MCF 10A (cell line): Measurements from ENCODE around the gene TEX48. TPM values are rescaled to one million over a fixed set of nuclear protein-coding genes. Genes with fewer than 3 reads are reported as not detected.

ENCODE experiments used
- BruUV-seq: library from RNA; stranded (reverse); fragments of 400-500 nt; replicated peaks from 2 replicates; lab custom pipeline; 2021; lab: Mats Ljungman, UMichigan
- CTCF ChIA-PET: fragments of 300-600 bp; sonication (Branson Sonifier 250); formaldehyde crosslinking; extraction: SDS; loops from one replicate; lab custom pipeline; 2021; ENCODE audit warnings: antibody characterized with exemption, inconsistent platforms; lab: Yijun Ruan, JAX
- POLR2A ChIA-PET: fragments of 300-600, 350-650 bp; sonication (Branson Sonifier 250); formaldehyde crosslinking; extraction: SDS; loops from one replicate; lab custom pipeline; 2020; ENCODE audit warnings: antibody characterized with exemption, inconsistent platforms; lab: Yijun Ruan, JAX
- DNase-seq: peaks from one replicate; pipeline ENCODE4 v3.0.0-alpha.2; 2018; ENCODE audit not compliant: unreplicated experiment
- H3K27ac Mint-ChIP-seq: one replicate; pipeline ENCODE4 v1.8.0; 2022; ENCODE audit warnings: mild to moderate bottlenecking, low read depth, mixed read lengths; ENCODE audit not compliant: unreplicated experiment
- H3K27me3 Mint-ChIP-seq: one replicate; pipeline ENCODE4 v1.8.0; 2022; ENCODE audit warnings: mixed read lengths; ENCODE audit not compliant: insufficient read depth, unreplicated experiment
- H3K36me3 Mint-ChIP-seq: one replicate; pipeline ENCODE4 v1.8.0; 2022; ENCODE audit warnings: mild to moderate bottlenecking, moderate library complexity, mixed read lengths; ENCODE audit not compliant: insufficient read depth, unreplicated experiment
- H3K4me1 Mint-ChIP-seq: one replicate; pipeline ENCODE4 v1.8.0; 2022; ENCODE audit warnings: mixed read lengths; ENCODE audit not compliant: insufficient read depth, unreplicated experiment
- H3K4me3 Mint-ChIP-seq: one replicate; pipeline ENCODE4 v1.8.0; 2022; ENCODE audit warnings: mild to moderate bottlenecking, moderate library complexity, mixed read lengths; ENCODE audit not compliant: unreplicated experiment
- H3K9me3 Mint-ChIP-seq: one replicate; pipeline ENCODE4 v1.8.0; 2022; ENCODE audit warnings: mixed read lengths; ENCODE audit not compliant: unreplicated experiment
- intact Hi-C: fragments of 100-400 bp; cut with micrococcal nuclease; formaldehyde crosslinking; loops from 2 replicates; pipeline ENCODE4 v1.14.1; 2022
- total RNA-seq: library from RNA; stranded (reverse); gene quantifications from 2 replicates; pipeline ENCODE4 v1.2.3, GENCODE V29; 2022
- TF ChIP-seq, protein P1 (sequence below): fragments of 200-600 bp; IDR thresholded peaks from one replicate; pipeline ENCODE4 v1.8.0; 2022; ENCODE audit warnings: antibody characterized with exemption, mild to moderate bottlenecking; ENCODE audit not compliant: unreplicated experiment

Gene TEX48
- total RNA-seq, 1 experiment from 2014 or later = not detected

DNA sequence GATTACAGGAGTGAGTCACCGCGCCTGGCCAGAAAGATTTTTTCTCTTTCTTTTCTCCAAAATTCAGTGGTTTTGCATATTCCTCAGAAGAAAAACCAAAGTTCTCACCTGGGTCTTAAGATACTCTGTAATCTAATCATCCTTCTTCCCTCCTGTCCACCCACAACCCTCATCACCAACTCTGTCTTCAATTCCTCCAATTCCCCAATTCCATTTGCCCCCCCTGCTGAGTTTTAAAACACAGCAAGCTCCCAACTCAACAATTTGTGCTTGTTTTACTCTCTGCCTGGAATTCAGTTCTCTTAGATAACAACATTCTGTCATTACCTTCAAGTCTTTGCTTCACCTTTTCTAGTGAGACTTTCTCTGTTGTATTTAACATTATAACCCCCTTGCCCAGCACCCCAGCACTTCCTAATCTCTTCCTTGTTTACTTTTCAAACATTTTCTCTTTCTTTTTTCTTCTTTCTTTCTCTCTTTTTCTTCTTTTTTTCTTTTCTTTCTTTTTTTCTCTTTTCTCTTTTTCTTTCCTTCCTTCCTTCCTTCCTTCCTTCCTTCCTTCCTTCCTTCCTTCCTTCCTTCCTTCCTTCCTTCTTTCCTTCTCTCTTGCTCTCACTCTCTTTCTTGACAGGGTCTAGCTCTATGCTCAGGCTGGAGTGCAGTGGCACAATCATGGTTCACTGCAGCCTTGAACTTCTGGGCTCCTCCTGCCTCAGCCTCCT lies 7.8 kb downstream of the TEX48 start:
- peak overlapping the region; percentile 3 for H3K27ac Mint-ChIP-seq
- H3K27me3 Mint-ChIP-seq = no peaks in the 10 kb centered on the region
- no peak overlapping the region for H3K4me3 Mint-ChIP-seq
- TF ChIP-seq, protein P1, sequence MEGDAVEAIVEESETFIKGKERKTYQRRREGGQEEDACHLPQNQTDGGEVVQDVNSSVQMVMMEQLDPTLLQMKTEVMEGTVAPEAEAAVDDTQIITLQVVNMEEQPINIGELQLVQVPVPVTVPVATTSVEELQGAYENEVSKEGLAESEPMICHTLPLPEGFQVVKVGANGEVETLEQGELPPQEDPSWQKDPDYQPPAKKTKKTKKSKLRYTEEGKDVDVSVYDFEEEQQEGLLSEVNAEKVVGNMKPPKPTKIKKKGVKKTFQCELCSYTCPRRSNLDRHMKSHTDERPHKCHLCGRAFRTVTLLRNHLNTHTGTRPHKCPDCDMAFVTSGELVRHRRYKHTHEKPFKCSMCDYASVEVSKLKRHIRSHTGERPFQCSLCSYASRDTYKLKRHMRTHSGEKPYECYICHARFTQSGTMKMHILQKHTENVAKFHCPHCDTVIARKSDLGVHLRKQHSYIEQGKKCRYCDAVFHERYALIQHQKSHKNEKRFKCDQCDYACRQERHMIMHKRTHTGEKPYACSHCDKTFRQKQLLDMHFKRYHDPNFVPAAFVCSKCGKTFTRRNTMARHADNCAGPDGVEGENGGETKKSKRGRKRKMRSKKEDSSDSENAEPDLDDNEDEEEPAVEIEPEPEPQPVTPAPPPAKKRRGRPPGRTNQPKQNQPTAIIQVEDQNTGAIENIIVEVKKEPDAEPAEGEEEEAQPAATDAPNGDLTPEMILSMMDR = no peak
- POLR2A ChIA-PET = no interaction called here
- H3K36me3 Mint-ChIP-seq = no peaks in the 10 kb centered on the region
- CTCF ChIA-PET = interaction anchor here (0.7 to 8.7 kb wide), 6 partner anchors 13 to 296 kb away, joined by 3 to 59 read pairs (median 8); no protein-coding TSS in a partner anchor
- H3K4me1 Mint-ChIP-seq = peaks cover 45% of the 10 kb centered on the region
- intact Hi-C loops = loop anchor here (10.0 kb wide), 1 partner anchor 551 kb away; no protein-coding TSS in a partner anchor
- BruUV-seq = no TSS peak
- H3K9me3 Mint-ChIP-seq = peaks cover 13% of the 10 kb centered on the region
- DNase-seq = no peak

DNA sequence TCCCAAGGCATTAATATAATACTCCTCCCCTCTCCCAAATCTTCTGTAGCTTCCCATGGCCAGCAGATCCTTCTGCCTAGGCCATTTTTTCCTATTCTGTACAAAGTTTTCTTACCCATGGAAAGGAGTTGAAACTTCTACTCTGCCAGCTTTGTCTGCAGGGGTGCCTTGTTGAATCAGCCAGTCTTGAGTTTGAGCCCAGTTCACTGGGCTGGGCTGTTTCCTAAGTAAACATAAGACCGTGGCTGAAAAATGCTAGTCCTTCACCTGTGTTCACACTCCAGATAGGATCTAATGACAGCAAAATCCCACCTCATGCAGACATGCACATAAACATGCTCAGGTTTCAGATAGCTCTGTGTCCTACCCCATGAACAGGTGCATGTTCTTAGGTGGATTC lies 10.4 kb downstream of the TEX48 start:
- Mint-ChIP-seq H3K27ac (no peak overlapping the region), H3K27me3 (no peaks in the 10 kb centered on the region), H3K9me3 (peaks cover 13% of the 10 kb centered on the region), H3K36me3 (no peaks in the 10 kb centered on the region), H3K4me1 (peaks cover 19% of the 10 kb centered on the region), H3K4me3 (no peak overlapping the region)
- CTCF ChIA-PET = interaction anchor here (0.6 to 8.7 kb wide), 7 partner anchors 9 to 344 kb away, joined by 3 to 59 read pairs (median 4); partner anchors contain the start of gene TEX48
- no TSS peak for BruUV-seq
- TF ChIP-seq, protein P1 = no peak
- intact Hi-C loops = loop anchor here (10.0 kb wide), 1 partner anchor 553 kb away; no protein-coding TSS in a partner anchor
- no peak for DNase-seq
- POLR2A ChIA-PET = no interaction called here

DNA sequence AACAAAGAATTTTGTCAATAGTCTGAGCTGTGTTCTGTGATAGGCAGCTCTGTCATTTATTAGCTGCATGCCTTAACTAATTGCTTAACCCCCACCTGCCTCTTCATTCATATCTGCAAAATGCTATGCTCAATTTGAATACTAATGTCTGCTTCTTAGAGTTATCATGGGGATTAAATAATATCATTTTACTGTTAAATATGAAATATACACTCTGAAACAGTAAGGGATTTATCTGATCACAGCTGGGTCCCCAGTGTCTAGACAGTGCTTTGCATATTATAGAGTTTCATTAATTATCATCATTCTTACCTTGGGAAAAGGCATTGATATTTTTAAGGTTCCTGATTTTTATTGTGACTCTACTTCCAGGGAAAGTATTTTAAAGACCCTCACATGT lies 12.0 kb downstream of the TEX48 start:
- intact Hi-C loops = loop anchor here (5.0 to 10.0 kb wide), 2 partner anchors 555 to 1992 kb away; no protein-coding TSS in a partner anchor
- BruUV-seq = no TSS peak
- CTCF ChIA-PET = interaction anchor here (0.7 to 8.7 kb wide), 5 partner anchors 9 to 252 kb away, joined by 3 to 59 read pairs (median 3); partner anchors contain the start of gene TEX48
- H3K9me3 Mint-ChIP-seq = peaks cover 13% of the 10 kb centered on the region
- H3K27ac Mint-ChIP-seq = no peak overlapping the region
- no peak overlapping the region for H3K4me3 Mint-ChIP-seq
- no peaks in the 10 kb centered on the region for H3K27me3 Mint-ChIP-seq
- no peaks in the 10 kb centered on the region for H3K36me3 Mint-ChIP-seq
- no peak for DNase-seq
- TF ChIP-seq, protein P1 = no peak
- POLR2A ChIA-PET = no interaction called here
- H3K4me1 Mint-ChIP-seq = peaks cover 10% of the 10 kb centered on the region

DNA sequence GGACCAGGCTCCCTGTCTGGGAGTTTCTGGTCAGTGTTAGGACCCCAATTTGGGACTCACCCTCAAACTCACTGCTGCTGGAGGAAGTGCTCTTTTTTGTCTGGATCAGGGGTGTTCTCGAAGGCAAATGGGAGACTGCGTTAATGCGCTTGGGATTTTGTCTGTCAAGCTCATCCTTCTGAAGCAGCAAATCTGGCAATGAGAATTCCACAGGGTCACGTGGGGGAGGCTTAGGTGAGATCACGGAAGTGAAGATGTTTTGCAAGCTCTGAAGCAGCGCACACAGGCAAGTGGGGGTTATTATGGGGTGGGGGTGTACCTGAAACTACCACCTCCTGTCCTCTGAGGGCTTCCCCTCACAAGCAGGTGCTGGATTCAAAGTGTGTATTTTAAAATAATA lies 13.8 kb downstream of the TEX48 start:
- Mint-ChIP-seq H3K36me3 (no peaks in the 10 kb centered on the region), H3K9me3 (peaks cover 5% of the 10 kb centered on the region), H3K4me3 (no peak overlapping the region), H3K4me1 (no peaks in the 10 kb centered on the region), H3K27ac (no peak overlapping the region), H3K27me3 (no peaks in the 10 kb centered on the region)
- no TSS peak for BruUV-seq
- CTCF ChIA-PET = interaction anchor here (0.6 to 1.5 kb wide), 6 partner anchors 13 to 856 kb away, joined by 3 to 8 read pairs (median 4); partner anchors contain the start of gene TEX48
- POLR2A ChIA-PET = no interaction called here
- no peak for DNase-seq
- intact Hi-C loops = loop anchor here (5.0 kb wide), 1 partner anchor 1994 kb away; no protein-coding TSS in a partner anchor
- TF ChIP-seq, protein P1 = no peak
